ENCODE data around the gene ARID3A.

DNA sequence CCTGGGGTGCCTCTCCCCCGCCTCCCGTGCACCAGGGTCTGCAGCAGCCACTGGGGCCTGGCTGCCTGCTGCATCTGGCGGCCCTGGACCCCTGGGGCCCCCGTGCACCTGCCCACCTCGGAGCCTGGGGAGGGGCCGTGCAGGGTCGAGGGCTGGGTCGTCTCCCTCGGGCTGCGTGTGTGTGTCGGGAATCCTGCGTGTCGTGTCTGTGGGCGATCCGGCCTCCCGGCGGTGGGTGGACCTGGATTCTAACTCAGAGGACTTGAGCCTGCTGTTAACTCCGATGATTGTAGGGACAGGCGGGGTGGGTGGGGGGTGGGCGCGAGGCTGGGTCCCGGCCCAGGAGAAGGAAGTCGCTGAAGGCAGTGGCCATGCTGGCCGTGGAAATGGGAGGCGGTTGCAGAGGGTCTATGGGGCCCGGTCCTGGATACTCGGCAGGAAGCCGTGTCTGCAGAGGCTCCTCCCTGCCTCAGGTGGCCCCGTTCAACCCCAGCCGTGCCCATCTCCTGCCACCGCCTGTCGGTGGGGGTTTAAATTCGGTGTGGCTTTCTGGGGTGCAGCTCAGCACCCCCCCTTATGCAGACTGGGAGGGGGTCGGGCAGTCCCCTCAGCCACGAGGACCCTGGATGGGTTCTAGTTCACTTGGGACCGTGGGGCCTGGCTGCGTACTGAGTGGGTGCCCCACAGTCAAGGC lies 48.9 kb downstream of the ARID3A start:
- TF ChIP-seq, protein P1, sequence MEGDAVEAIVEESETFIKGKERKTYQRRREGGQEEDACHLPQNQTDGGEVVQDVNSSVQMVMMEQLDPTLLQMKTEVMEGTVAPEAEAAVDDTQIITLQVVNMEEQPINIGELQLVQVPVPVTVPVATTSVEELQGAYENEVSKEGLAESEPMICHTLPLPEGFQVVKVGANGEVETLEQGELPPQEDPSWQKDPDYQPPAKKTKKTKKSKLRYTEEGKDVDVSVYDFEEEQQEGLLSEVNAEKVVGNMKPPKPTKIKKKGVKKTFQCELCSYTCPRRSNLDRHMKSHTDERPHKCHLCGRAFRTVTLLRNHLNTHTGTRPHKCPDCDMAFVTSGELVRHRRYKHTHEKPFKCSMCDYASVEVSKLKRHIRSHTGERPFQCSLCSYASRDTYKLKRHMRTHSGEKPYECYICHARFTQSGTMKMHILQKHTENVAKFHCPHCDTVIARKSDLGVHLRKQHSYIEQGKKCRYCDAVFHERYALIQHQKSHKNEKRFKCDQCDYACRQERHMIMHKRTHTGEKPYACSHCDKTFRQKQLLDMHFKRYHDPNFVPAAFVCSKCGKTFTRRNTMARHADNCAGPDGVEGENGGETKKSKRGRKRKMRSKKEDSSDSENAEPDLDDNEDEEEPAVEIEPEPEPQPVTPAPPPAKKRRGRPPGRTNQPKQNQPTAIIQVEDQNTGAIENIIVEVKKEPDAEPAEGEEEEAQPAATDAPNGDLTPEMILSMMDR (IDR thresholded peaks at IDR 0.05) = no peak
- no peak for TF ChIP-seq POLR2A (IDR thresholded peaks at IDR 0.05)

All from Peyer's patch (tissue), 4 donors.